Osteoblast (primary cell): ENCODE results near the gene DNASE1. TPM values are rescaled to one million over a fixed set of nuclear protein-coding genes. Genes with fewer than 3 reads are reported as not detected.

Experiments used
- DNase-seq: peaks from one replicate; pipeline ENCODE4 v3.0.0; 2011; ENCODE audit warnings: low spot score, mixed read lengths; ENCODE audit not compliant: insufficient read length; ENCODE audit errors: missing footprints
- H2AFZ ChIP-seq: 2 replicates; pipeline ENCODE4 v1.6.0; 2011; ENCODE audit warnings: mild to moderate bottlenecking, low read length
- H3K27ac ChIP-seq: 2 replicates; pipeline ENCODE4 v1.5.1; 2011; ENCODE audit warnings: mild to moderate bottlenecking, low read depth, low read length, moderate library complexity
- H3K27me3 ChIP-seq: 2 replicates; pipeline ENCODE4 v1.6.0; 2012; ENCODE audit warnings: mild to moderate bottlenecking, control low read depth, inconsistent platforms, low read length, moderate library complexity; ENCODE audit not compliant: insufficient read depth
- H3K36me3 ChIP-seq: 2 replicates; pipeline ENCODE4 v1.5.1; 2011; ENCODE audit warnings: mild to moderate bottlenecking, low read length, control low read depth, moderate library complexity; ENCODE audit not compliant: insufficient read depth
- H3K4me1 ChIP-seq: 2 replicates; pipeline ENCODE4 v1.5.1; 2011; ENCODE audit warnings: mild to moderate bottlenecking, low read length, control low read depth, moderate library complexity; ENCODE audit not compliant: insufficient read depth
- H3K4me2 ChIP-seq: 2 replicates; pipeline ENCODE4 v1.6.0; 2011; ENCODE audit warnings: mild to moderate bottlenecking, low read length; ENCODE audit not compliant: insufficient read depth
- H3K4me3 ChIP-seq: fragments of 200-600 bp; sonication (generic); 3 replicates; pipeline ENCODE4 v1.5.1; 2012; ENCODE audit warnings: mild to moderate bottlenecking, low read length, inconsistent platforms; ENCODE audit not compliant: insufficient read depth
- H3K79me2 ChIP-seq: 2 replicates; pipeline ENCODE4 v1.6.0; 2012; ENCODE audit warnings: mild to moderate bottlenecking, low read length, control low read depth, inconsistent platforms; ENCODE audit not compliant: insufficient read depth
- H3K9me3 ChIP-seq: 2 replicates; pipeline ENCODE4 v1.5.1; 2011; ENCODE audit warnings: low read depth, low read length, control low read depth
- H4K20me1 ChIP-seq: 2 replicates; pipeline ENCODE4 v1.6.0; 2012; ENCODE audit warnings: mild to moderate bottlenecking, low read length, control low read depth; ENCODE audit not compliant: insufficient read depth
- total RNA-seq: library from RNA; depleted of rRNA; stranded (reverse); fragments of >200 nt; gene quantifications from 2 replicates; pipeline ENCODE4 v1.2.3, GENCODE V29; 2012
- TF ChIP-seq, protein P1 (sequence below): IDR thresholded peaks from 2 replicates; pipeline ENCODE4 v1.5.1; 2011; ENCODE audit warnings: mild to moderate bottlenecking, low read depth, low read length, moderate library complexity; ENCODE audit errors: extremely low read depth

Gene DNASE1
- total RNA-seq, 1 donor, result 11.9 TPM

DNA sequence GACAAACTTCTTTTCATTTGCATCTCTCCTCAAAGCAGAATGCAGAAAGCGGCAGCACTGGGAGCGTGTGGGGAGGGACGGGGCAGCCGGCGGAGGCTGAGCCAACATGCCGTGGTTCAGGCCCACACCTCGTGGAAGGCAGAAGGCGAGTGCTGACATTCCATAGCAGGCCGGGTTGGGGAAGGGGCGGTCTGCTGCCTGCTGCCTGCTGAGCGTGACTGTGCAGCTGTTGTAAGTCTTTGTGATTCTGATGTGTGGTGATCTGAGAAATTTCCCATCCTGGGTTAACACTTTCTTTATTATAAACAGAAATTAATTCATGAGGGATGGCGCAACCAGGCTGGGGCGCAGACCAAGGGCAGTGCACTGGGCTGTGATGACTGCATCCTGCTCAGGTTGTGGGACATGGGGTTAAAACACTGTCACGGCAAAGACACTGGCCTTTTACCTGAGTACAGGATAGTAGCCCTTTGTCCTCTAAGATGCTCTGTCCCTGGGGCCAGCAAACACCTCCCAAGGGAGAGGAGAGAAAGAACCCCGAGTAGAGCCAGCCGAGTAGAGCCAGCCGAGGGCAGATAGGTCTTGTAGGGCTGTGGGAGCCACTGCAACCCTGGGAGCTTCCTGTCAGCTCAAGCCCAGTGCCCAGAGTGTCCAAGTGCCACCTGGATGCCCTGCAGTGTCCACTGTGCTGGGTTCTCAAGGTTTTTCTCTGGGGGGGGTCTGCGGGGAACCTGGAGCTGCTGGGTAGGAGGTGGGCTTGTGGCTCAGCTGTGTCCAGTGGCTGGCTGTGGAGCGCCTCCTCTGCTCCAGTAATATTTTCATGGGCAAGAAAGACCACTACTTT, 8.8 kb upstream of the DNASE1 start:
- Histone ChIP-seq H3K4me3 (no peak overlapping the region), H3K27me3 (no peaks in the 10 kb centered on the region), H3K79me2 (no peaks in the 10 kb centered on the region), H3K27ac (no peak overlapping the region), H3K4me2 (no peak overlapping the region), H2AFZ (no peak overlapping the region), H4K20me1 (peaks cover 6% of the 10 kb centered on the region), H3K36me3 (no peaks in the 10 kb centered on the region), H3K9me3 (no peaks in the 10 kb centered on the region), H3K4me1 (no peaks in the 10 kb centered on the region)
- TF ChIP-seq, protein P1, sequence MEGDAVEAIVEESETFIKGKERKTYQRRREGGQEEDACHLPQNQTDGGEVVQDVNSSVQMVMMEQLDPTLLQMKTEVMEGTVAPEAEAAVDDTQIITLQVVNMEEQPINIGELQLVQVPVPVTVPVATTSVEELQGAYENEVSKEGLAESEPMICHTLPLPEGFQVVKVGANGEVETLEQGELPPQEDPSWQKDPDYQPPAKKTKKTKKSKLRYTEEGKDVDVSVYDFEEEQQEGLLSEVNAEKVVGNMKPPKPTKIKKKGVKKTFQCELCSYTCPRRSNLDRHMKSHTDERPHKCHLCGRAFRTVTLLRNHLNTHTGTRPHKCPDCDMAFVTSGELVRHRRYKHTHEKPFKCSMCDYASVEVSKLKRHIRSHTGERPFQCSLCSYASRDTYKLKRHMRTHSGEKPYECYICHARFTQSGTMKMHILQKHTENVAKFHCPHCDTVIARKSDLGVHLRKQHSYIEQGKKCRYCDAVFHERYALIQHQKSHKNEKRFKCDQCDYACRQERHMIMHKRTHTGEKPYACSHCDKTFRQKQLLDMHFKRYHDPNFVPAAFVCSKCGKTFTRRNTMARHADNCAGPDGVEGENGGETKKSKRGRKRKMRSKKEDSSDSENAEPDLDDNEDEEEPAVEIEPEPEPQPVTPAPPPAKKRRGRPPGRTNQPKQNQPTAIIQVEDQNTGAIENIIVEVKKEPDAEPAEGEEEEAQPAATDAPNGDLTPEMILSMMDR, result no peak
- peak; percentile 86 for DNase-seq

DNA sequence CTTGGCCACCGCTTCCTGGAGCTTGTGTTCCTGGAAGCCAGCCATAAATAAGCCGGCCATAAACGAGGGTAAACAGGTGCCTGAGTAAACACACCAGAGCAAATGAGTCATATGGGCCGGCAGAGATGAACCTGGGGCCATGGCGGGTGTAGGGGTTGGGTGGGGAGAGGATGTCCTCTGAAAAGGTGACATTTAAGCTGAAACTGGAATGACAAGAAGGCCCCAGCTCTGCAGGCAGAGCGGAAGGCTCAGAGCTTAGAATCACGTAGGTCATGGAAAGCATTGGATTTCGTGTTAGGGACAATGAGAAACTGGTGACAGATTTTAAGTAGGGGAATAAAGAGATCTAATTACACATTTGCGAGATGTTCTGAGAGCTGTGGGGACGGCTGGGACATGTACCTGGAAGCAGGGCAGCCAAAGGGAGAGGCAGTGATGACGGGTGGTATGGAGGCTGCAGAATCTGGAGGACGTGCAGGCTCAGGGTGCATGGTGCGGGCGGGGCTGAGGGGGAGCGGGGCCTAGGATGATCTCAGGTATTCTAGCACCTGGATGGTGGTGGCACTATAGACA, 8.1 kb upstream of the DNASE1 start:
- Histone ChIP-seq H3K4me1 (no peaks in the 10 kb centered on the region), H4K20me1 (peaks cover 6% of the 10 kb centered on the region), H3K4me2 (no peak overlapping the region), H3K79me2 (no peaks in the 10 kb centered on the region), H3K27me3 (no peaks in the 10 kb centered on the region), H3K36me3 (no peaks in the 10 kb centered on the region), H2AFZ (no peak overlapping the region), H3K27ac (no peak overlapping the region), H3K9me3 (no peaks in the 10 kb centered on the region), H3K4me3 (no peak overlapping the region)
- TF ChIP-seq, protein P1, result no peak
- no peak for DNase-seq

DNA sequence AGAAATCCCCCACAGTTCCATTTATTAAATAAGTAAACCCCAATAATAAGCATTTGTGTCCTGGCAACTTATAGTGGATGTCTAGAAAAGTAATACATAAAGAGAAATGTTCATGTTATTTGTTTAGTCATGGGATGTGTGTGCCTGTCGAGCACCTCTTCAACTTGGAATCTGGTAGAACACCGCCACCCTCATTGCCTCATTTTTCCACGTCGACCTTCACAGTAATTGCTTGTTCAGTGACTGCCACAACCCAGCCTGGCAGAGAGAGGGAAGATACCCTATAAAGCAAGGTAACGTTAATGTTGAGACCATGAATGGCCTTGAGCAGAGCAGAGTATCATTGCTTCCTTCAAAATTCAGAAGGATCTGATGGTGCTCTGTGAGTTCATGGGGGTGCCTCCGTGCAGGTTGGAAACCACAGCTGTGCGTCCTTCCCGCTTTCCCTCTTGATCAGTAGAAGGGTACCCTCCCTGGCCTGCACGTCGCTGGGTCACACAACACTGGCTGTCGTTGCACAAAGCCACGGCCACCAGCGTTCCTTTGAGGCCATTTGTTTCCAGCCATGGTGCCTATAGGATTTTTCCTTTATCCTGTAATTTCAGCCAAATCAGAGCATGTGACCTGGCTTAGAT, 3.7 kb upstream of the DNASE1 start:
- TF ChIP-seq, protein P1, result no peak
- DNase-seq, result no peak
- Histone ChIP-seq H3K27ac (no peak overlapping the region), H3K27me3 (no peaks in the 10 kb centered on the region), H3K4me3 (no peak overlapping the region), H3K4me2 (no peak overlapping the region), H3K79me2 (no peaks in the 10 kb centered on the region), H2AFZ (no peak overlapping the region), H3K9me3 (no peaks in the 10 kb centered on the region), H3K36me3 (no peaks in the 10 kb centered on the region), H3K4me1 (no peaks in the 10 kb centered on the region), H4K20me1 (peaks cover 5% of the 10 kb centered on the region)
